Heart left ventricle (tissue), 13 donors: ENCODE measurements around the gene NANP.

Source experiments
- CTCF ChIP-seq, 12 donors: fragments of 200-600 bp; sonication (generic) in 4 of 12; IDR thresholded peaks; one replicate each; pipeline versions ENCODE4 v1.5.0 to v1.8.0; 2018 to 2022; ENCODE audit warnings: antibody characterized with exemption in 12 of 12, mild to moderate bottlenecking in 5 of 12
- POLR2A ChIP-seq, 2 donors: fragments of 450-650 bp; IDR thresholded peaks; one replicate each; pipeline ENCODE4 v1.6.1; 2017; ENCODE audit warnings: antibody characterized with exemption in 2 of 2, mild to moderate bottlenecking in 2 of 2, moderate library complexity in 2 of 2
- donor health status: ischemic (EF 13 %, LVEDD 7.1; RV severe dilation, severe dysfunction).
- donor health status: DM: no; HTN: yes; CAD: no.
- donor health status: DM: no; HTN: no; CAD: no.
- donor health status: ischemic (EF 25% LVEDD 6.9; RV normal size, moderate dysfunction).
- donor health status: ischemic (EF 25% LVEDD 5.7; RV mildly dilated, moderate dysfunction).
- donor health status: ischemic (EF 35%, LVEDD 5.7; RV mildly dilated, moderate dysfunction).
- donor health status: nonischemic (EF 11% LVEDD 7.7; RV severe dilation, severe dysfunction).
- donor health status: DM: yes; HTN: yes; CAD: no.
- donor health status: PGD.
- donor health status: ischemic (EF 29% LVEDD 5.4; RV normal size, mild dysfunction).
- donor health status: nonischemic (EF 23%, LVEDD 6.1; RV moderate dilation, normal function).

- no peak for TF ChIP-seq CTCF (IDR thresholded peaks at IDR 0.05)
- no peak for TF ChIP-seq POLR2A (IDR thresholded peaks at IDR 0.05)
Observed at GRCh38 chr20:25668446-25668845, 44.6 kb upstream of the NANP start.
